CD4-positive, alpha-beta T cell treated with Interleukin-21 for 1 hour (primary cell): ENCODE measurements around the gene COL9A3.

Experiments
- DNase-seq: peaks from one replicate; pipeline ENCODE4 v3.0.0-alpha.2; 2020

The COL9A3 gene

DNA sequence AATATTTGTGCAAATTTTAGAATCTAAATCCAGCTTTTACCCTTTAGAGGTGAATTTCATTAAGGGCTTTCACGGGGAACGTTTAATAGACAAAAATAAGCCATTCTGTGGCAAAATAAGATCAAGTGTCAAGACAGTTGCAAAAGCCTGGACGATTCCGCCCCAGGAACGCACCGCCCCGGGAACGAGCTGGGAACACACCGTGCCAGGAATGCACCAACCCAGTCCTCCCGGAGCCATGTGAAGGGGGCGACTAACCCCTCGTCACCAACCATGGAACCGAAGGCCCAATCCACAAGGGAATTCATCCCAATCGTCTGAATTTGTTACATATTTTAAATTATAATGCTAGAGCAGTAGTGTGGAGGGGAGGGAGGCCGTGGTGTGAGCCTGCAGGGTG is 65.6 kb downstream of the COL9A3 start:
- DNase-seq: no peak

DNA sequence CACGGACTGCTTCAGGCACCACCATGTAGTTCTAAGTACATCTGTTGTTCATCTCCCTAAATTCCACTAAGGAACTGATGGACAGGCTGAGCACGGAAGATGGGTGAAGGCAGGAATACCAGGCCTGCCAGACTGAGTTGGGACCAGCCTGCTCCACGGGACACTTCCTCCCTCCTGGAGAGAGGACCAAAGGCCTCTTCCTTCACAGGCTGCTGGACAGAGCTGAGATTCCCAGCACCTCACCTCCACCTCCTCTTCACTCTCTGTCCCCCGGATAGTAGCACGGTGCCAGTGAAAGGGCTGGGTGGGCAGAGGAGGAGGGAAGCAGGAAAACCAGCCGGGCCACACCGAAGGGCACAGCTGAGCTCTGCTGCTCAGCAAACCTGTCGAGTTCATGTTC is 67.7 kb downstream of the COL9A3 start:
- DNase-seq: no peak

DNA sequence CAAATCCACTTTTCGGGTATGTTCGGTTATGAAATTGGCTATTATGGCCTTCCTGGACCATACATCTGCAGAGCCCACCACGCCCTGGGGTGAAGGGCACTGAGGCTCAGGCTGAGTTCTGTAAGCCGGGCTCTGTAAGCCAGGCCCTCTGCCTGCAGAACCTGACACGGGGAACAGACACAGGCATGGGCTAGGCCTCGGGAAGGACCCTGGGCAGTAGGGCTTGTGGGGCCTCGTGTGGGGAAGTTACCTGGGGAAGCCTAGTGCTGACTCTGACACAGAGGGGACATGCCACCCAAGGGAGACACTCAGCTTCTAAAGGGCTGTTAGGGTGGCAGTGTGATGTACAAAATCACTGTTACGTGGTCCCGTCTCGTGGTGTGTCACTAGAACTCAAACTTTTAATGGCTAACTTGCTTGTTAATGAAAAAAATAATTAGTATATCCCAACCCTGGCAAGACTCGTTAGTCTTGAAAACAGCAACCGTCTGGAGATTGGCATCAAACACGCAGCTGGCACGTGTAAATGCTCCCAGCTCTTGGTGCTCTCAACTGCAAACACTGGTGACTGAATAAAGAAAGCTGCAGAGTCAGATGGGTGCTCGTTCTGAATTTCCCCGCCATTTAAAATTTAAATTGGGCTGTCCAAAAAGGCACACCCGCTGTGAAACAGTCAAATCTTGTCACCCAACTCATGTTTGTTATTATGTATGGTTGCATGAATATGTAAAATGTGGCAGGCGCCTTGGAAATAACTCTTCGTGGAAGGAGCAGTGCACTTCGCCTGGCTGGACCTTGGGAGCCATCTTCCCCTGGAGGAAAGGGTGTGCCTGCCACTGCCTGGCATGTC is 68.4 kb downstream of the COL9A3 start:
- DNase-seq: no peak

- DNase-seq: no peak
Observed at GRCh38 chr20:62885896-62886708, 69.3 kb downstream of the COL9A3 start.

DNA sequence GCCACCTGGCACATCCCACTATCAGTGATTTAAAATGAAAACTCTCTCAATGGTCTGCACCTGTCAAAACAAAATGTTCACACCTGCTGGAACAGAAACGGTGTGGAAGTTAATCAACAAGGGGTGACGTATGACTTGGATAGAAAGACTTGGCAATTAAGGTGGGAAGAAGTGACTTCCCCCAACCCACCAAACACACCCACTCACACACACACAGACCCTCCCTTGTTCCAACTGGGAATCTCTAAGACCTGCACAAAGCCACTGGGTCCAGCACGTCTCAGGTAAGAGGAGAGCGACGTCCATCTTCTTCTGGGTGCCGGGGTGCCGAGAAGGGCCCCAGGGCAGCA is 69.8 kb downstream of the COL9A3 start:
- DNase-seq: no peak

DNA sequence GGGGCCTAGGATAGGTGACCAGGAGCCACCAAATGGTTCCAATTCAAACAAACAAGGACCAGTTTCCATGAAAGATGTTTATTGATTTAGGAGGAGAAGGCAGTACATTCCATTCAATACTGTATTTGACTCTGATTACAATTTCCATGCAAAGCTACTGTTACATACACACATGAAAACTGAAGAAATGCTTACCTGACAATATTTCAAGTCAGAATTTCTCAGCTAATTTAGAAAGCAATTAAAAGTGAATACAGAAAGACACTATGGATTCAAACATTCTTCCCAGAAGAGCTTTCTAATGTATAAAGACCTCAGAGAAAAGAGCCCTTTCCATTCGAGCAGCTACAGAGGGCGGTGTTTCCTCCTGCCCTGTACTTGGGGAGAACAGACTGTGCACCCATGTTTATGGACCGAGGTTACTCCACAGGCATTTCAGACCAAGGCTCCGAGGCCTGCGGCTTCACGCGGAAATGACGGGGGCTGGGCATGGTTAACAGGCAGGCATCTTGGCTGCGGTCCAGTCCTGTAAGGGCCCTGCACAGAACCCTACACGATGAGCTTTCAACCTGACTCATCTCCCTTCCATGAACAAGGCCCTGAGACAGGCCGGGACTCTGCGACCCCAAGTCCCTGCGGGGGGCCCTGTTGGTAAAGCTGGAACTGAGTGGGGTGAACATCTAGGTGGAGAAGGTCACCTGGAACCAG is 70.5 kb downstream of the COL9A3 start:
- DNase-seq: peak; percentile 47

DNA sequence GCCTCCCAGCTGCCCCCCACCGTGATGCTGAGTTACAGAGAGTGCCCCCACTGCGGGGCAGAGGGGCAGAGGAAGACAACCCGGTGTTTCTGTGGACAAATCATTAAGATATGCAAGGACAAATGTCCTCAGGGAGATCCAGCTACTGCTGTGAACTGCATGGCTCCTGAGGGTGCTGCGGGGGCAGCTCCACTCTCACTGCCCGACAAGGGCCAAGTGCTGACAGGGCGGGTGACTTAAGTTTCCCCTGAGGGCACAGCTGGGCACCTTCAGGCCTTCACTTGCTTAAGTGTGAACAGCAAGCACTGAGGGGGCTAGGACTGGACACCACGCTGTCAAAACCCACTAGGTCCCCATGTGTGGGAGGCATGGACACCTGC is 71.0 kb downstream of the COL9A3 start:
- DNase-seq: no peak

- DNase-seq: no peak
Observed at GRCh38 chr20:62888406-62888805, 71.6 kb downstream of the COL9A3 start.

GRCh38 chr20:62888910-62889309 is 72.1 kb downstream of the COL9A3 start:
- no peak for DNase-seq

DNA sequence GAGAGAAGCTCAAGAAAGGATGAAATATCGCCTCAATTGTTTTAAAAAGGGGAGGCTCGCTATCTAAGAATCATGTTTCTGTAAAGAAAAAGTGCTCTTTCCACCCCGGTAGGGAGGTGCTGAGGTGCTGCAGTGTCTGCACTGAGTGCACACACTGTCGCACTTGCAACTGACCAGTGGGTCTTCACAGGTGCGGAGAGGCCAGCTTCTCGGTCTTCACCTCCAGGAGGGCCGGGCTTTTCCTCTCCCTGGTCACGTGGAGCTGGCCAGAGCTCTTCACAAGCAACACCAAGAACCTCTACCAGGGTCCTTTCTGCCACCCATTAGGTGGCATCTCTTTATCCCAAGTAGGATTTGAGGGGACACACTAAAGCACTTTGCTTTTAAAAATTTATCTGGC is 72.6 kb downstream of the COL9A3 start:
- no peak for DNase-seq

DNA sequence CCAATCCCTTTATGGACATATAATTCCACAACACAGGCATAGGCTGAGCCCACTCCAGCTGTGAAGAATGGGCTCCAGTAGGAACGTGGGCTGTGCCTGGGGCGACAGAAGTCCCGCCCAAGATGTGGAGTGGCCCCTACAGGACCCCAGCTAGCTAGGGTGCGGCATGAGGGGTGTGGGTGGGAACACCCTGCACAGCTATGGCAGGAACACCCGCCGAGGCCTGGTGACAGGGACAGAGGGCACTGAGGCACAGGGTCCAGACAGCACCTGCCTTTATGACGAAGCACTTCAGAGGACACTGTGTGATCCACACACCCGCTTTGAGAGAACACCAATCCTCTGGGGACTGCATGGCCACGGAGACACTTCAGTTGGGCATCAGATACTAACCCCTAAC is 73.0 kb downstream of the COL9A3 start:
- no peak for DNase-seq

DNA sequence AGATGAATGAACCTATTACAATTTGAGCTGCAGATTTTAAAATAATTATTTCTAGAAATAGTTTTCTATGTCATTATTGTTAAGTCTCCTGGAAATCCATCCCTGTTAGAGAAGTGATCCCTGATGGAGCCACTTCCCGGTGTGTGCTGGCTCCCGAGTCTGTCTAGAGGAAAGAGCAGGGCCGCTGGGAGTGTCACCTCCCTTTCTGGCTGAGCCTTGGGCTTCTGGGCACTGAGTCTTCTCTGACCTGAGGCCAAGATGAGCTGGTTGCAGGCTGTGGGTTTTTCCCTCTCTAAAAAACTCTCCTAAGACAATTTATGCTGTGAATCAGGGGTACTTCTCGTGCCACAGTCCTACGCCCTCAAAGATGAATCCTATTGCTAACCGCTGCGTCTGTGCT is 73.6 kb downstream of the COL9A3 start:
- DNase-seq: no peak
